Mononuclear cell (primary cell): ENCODE measurements around the gene AGTRAP. TPM values are rescaled to one million over a fixed set of nuclear protein-coding genes. Genes with fewer than 3 reads are reported as not detected.

Source experiments
- H3K27me3 ChIP-seq: 2 replicates; pipeline ENCODE4 v1.6.0; 2011; ENCODE audit warnings: low read length, control low read depth; ENCODE audit not compliant: insufficient read depth
- H3K4me1 ChIP-seq: 2 replicates; pipeline ENCODE4 v1.5.1; 2011; ENCODE audit warnings: mild to moderate bottlenecking, low read length, control low read depth; ENCODE audit not compliant: insufficient read depth
- H3K4me3 ChIP-seq: 2 replicates; pipeline ENCODE4 v1.5.1; 2011; ENCODE audit warnings: mild to moderate bottlenecking, low read length, moderate library complexity
- H3K9me3 ChIP-seq: 2 replicates; pipeline ENCODE4 v1.5.1; 2011; ENCODE audit warnings: low read depth, mild to moderate bottlenecking, control low read depth, low read length
- total RNA-seq: library from RNA; depleted of rRNA; stranded (reverse); fragments of >200 nt; gene quantifications from one replicate; pipeline ENCODE4 v1.2.3, GENCODE V29; 2012

The AGTRAP gene
- total RNA-seq, 1 donor: 62.0 TPM

GRCh38 chr1:11788549-11789053 lies 52.7 kb downstream of the AGTRAP start:
- H3K9me3 ChIP-seq: no peaks in the 10 kb centered on the region
- no peaks in the 10 kb centered on the region for H3K27me3 ChIP-seq
- H3K4me1 ChIP-seq: peaks cover 46% of the 10 kb centered on the region
- no peak overlapping the region for H3K4me3 ChIP-seq

GRCh38 chr1:11789126-11790067 lies 53.5 kb downstream of the AGTRAP start:
- Histone ChIP-seq H3K4me3 (no peak overlapping the region), H3K27me3 (no peaks in the 10 kb centered on the region), H3K4me1 (peaks cover 45% of the 10 kb centered on the region)

GRCh38 chr1:11790101-11790879 lies 54.4 kb downstream of the AGTRAP start:
- Histone ChIP-seq H3K27me3 (no peaks in the 10 kb centered on the region), H3K4me3 (no peak overlapping the region), H3K4me1 (peaks cover 36% of the 10 kb centered on the region), H3K9me3 (no peaks in the 10 kb centered on the region)

More at GRCh38 chr1:11789126-11790067, 53.5 kb downstream of the AGTRAP start:
- no peaks in the 10 kb centered on the region for H3K9me3 ChIP-seq

GRCh38 chr1:11790880-11791715 lies 55.2 kb downstream of the AGTRAP start:
- Histone ChIP-seq H3K9me3 (no peaks in the 10 kb centered on the region), H3K4me3 (no peak overlapping the region), H3K4me1 (peaks cover 31% of the 10 kb centered on the region), H3K27me3 (no peaks in the 10 kb centered on the region)

- Histone ChIP-seq H3K4me1 (peaks cover 31% of the 10 kb centered on the region), H3K27me3 (no peaks in the 10 kb centered on the region), H3K4me3 (no peak overlapping the region)
Measured at GRCh38 chr1:11792106-11792505, 56.2 kb downstream of the AGTRAP start.

GRCh38 chr1:11793819-11794218 lies 57.9 kb downstream of the AGTRAP start:
- H3K4me1 ChIP-seq: peaks cover 31% of the 10 kb centered on the region
- H3K9me3 ChIP-seq: no peaks in the 10 kb centered on the region
- no peaks in the 10 kb centered on the region for H3K27me3 ChIP-seq
- H3K4me3 ChIP-seq: no peak overlapping the region

More at GRCh38 chr1:11792106-11792505, 56.2 kb downstream of the AGTRAP start:
- H3K9me3 ChIP-seq: no peaks in the 10 kb centered on the region

- Histone ChIP-seq H3K27me3 (no peaks in the 10 kb centered on the region), H3K9me3 (no peaks in the 10 kb centered on the region), H3K4me1 (peaks cover 27% of the 10 kb centered on the region)
Measured at GRCh38 chr1:11794446-11795237, 58.7 kb downstream of the AGTRAP start.

GRCh38 chr1:11795238-11795890 lies 59.4 kb downstream of the AGTRAP start:
- H3K9me3 ChIP-seq: no peaks in the 10 kb centered on the region
- no peaks in the 10 kb centered on the region for H3K27me3 ChIP-seq
- peaks cover 20% of the 10 kb centered on the region for H3K4me1 ChIP-seq
- no peak overlapping the region for H3K4me3 ChIP-seq

More at GRCh38 chr1:11794446-11795237, 58.7 kb downstream of the AGTRAP start:
- H3K4me3 ChIP-seq: no peak overlapping the region

GRCh38 chr1:11796036-11796828 lies 60.3 kb downstream of the AGTRAP start:
- H3K9me3 ChIP-seq: no peaks in the 10 kb centered on the region
- peaks cover 13% of the 10 kb centered on the region for H3K4me1 ChIP-seq
- H3K4me3 ChIP-seq: no peak overlapping the region
- no peaks in the 10 kb centered on the region for H3K27me3 ChIP-seq

- Histone ChIP-seq H3K27me3 (no peaks in the 10 kb centered on the region), H3K4me3 (no peak overlapping the region), H3K4me1 (peaks cover 16% of the 10 kb centered on the region), H3K9me3 (no peaks in the 10 kb centered on the region)
Measured at GRCh38 chr1:11797525-11798216, 61.7 kb downstream of the AGTRAP start.

GRCh38 chr1:11799099-11799498 lies 63.2 kb downstream of the AGTRAP start:
- Histone ChIP-seq H3K27me3 (no peaks in the 10 kb centered on the region), H3K4me1 (peaks cover 30% of the 10 kb centered on the region), H3K4me3 (no peak overlapping the region), H3K9me3 (no peaks in the 10 kb centered on the region)

GRCh38 chr1:11799896-11800295 lies 64.0 kb downstream of the AGTRAP start:
- no peak overlapping the region for H3K4me3 ChIP-seq
- no peaks in the 10 kb centered on the region for H3K9me3 ChIP-seq
- H3K27me3 ChIP-seq: no peaks in the 10 kb centered on the region
- peaks cover 38% of the 10 kb centered on the region for H3K4me1 ChIP-seq
